Measurements from ENCODE around the gene EDA.
"Not testable (repeated sequence)": the region's sequence is repeated elsewhere in the genome, so short reads cannot be mapped to it uniquely, and the experiment has no call there.

The EDA gene

DNA sequence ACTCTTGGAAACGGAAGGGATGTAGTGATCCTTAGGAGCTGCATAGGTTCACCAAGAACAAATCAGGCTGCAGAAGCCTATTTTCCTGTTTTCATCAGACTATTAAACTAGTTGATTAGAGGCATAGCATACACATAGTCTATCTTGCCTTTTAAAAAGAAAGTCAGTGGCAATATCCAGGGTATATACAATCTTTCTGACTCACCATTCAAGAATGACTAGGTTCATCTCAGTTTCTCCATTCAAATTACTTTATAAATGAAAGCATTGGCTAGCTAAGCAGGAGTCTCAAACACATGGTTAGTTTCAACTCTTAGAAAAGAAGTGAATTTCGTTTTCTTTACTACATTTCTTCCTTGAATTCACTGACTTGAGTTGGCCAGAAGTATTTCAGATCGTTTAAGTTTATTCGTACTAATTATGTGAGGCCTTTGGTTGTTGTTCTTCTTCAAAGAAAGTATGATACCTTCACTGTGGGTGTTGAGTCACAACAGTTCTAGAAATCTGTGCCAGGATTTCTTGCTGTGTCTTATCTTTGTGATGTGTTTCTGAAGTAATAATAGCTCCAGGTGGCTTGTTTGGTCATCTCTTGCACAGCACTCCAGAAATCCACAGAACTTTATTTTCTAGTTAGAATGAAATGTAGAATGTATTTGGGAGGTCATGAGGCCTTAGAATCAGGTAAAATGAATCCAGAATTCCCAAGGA is 345.6 kb downstream of the EDA start:
- DNase-seq = no peak

DNA sequence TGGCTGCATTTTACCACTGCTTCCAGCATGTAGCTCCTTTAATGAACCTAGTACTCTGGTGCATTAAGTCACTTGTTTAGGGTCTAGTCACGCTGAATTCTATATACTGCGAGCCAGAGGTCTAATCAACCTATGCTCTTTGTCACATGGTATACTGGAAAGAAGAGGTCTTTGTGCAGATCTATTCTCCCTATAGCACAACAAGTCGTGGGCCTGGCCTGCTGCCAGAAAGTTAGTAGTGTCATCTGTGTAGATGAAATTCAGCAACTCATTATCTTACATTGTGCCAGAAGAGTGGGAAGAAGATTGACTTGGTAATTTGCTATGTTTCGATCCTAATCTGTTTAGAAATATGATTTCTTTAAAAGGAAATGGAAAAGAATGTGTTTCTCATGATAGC is 353.0 kb downstream of the EDA start:
- DNase-seq = no peak

DNA sequence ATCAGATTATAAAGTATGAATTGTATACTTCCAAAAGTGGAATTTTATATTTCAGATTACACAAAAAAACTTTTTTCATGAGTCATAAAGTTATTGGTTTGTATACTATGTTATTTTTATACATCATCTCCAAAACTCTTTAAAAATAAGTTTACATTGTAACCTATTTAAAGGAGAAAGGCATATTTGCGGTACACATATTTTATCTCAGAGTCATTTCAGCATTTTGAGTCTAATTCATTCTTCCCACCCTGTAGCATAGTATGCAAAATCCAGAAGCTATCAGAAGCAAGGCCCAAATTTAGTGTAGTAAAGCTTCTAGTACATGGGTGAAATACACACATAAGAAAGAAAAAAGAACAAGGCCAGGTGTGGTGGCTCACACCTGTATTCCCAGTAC is 353.5 kb downstream of the EDA start:
- DNase-seq = no peak

DNA sequence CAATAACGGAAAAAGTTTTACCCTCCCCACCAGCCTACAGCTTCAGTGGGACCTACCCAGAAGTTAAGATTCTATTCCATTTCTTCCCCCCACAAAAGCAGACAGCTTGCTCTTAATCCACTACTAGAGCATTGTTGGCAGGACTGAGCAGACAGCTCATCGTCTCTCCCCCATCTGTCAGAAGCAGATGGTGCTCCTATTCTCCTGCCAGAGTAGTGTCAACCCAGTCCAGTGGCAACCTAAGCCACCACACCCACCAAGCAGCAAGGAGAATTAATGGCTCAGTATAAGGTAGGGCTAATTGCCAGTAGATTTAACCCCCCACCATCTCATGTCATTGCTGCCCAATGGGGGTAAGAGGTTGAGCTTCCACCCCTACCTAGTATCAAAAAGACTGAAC is 371.8 kb downstream of the EDA start:
- DNase-seq = no peak

DNA sequence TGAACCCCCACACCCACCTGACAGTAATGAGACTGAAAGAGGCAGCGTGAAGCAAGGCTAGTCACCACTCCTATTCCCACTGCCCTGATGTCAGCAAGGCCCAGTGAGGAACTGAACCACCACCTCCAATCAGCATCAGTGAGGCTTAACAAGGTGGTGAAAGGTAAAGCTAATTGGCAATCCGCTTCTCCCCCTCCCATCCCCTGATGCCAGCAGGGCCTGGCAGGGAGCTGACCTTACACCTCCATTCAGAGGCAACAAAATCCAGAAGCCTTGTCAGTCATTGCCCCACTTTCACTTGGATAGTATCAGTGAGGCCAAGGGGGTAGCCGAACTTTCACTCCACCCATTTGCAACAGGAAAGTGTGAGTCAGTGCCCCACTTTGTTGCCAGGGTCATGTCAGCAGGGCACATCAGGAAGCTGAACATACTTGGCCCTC is 373.1 kb downstream of the EDA start:
- no peak for DNase-seq

DNA sequence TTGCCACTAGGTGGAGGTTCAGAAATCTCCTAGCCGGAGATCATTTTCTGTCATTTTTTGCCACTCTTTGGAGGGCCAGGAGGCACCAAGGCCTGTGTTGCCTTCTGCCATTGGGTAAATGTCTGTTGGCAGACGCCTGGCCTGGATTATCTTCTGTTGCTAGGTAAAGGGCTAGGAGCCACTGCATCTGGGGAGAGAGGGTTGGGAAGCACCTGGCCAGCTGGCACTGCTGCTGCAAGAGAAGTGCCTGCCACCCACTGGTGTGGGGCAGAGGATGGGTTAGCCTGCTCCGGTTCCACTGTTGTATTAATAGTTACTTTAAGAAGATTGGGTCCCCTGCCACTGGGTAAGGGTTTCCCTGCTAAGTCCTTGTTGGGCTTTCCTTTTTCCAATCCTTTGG is 375.8 kb downstream of the EDA start:
- DNase-seq = no peak

DNA sequence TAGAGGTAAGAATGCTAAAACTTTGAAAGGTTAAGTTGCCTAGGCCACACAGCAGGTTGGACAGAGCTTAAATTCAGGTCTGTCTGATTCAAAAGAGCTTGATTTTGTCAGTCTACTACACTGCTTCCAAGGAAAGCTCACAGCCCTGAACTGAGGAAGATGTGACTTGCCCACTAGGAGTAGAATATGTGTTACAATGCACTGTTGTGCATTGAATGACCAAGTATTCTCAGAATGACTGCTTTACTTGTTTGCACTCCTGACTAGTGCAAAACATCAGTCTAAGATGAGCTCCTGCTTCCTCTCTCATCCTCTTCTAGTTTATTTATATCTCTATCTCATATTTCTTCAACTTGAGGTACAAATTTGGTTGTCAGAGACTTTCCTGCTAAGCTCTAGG is 377.6 kb downstream of the EDA start:
- no peak for DNase-seq

DNA sequence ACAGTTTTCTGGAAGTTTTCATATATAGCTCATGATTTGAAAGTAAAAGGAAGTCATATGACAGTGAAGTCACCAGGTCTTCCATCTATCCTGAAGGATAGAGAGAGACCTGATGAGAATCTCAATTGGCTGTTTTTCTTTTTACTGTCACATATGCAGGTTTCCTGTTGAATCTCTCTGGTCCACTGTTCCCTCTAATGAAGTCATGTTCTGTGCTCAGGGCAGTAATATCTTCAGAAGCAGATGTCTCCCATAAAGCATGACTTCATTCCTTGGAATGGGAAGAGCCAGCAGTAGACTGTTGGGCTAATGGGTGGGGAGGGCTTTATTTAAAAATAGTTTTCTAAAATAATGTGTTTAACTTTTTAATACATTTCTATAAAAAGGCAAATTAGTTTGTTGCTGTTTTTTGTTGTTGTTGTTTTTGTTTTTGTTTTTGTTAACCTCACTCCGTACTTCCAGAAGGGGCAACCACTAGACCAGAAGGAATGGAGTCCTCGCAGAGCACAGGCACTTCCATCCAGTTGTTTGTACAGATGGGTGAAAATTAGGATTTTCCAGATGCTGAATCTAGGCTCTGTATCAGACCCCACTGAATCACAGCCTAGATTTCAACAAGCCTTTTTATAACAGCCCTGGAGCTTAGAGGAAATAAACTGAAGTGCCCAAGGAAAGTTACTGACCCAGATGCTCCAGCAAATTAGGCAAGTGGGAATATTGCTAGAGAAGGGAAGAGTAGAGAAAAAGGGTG is 379.6 kb downstream of the EDA start:
- no peak for DNase-seq

DNA sequence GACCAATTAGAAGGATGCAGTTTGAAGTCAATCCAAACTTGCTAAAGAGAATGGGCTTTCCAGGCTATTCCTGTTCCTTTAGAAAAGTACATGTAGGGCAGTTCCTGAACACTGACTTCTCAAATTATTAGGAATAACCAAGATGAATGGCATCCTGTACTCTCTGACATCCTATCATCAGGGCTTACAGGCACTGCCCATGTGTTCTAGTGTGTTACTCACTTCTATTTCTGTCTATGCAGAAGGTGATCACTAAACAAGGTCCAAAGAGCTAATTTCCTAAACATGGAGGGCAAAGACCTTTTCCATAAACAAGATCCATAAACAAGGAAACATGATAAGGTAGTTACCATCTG is 380.2 kb downstream of the EDA start:
- DNase-seq = no peak

DNA sequence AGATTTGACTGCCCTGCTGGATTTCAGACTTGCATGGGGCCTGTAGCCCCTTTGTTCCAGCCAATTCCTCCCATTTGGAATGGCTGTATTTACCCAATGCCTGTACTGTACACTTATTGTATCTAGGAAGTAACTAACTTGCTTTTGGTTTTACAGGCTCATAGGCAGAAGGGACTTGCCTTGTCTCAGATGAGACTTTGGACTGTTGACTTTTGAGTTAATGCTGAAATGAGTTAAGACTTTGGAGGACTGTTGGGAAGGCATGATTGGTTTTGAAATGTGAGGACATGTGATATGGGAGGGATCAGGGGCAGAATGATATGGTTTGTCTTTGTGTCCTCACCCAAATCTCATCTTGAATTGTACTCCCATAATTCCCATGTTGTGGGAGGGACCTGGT is 382.4 kb downstream of the EDA start:
- DNase-seq = not testable (repeated sequence)

DNA sequence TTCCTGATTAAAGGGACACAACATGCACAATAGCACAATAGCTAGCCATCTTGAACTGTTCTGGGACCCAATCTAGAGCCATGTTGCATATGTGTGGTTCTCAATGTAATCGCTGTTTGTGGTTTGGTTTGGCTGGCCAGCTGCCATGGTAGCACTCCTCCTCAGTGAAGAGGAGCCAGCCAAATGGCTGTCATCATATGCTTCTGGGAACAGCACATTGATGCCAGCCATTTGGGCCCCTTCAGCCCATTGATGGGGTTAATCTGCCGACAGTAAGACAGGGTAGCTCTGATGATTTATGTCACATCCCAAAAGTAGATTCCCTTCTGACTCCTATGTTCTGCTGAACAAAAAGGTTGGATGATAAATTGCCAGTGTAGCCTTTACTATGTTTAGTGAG is 385.4 kb downstream of the EDA start:
- peak; percentile 53 for DNase-seq

DNA sequence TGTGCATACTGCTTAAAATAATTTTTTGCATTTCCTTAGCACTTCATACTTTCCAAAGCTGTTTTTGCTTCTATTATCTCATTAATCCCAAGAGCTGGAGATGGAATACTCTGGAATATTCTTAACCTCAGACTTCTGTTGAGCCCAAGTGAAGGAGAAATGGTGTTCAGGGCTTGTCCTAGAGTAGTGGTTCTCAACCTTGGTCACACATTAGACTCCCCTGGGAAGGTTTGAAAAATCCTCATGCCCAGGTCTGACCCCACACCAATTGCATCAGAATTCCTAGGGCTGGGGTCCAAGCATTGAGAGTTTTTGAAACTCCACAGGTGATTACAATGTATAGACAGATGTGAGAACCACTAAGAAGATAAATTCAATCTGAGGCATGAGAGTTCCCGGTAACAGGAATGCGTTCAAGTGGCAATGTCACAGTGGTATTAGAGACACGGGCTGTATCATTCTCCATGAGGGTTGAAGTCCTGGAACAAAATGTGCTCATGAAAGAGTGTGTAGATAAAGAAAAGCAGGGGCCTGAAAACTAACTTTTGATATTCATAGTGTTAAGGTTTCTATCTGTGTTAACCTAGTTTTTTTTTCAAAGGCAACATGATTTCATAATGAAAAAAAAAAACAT is 385.9 kb downstream of the EDA start:
- no peak for DNase-seq

DNA sequence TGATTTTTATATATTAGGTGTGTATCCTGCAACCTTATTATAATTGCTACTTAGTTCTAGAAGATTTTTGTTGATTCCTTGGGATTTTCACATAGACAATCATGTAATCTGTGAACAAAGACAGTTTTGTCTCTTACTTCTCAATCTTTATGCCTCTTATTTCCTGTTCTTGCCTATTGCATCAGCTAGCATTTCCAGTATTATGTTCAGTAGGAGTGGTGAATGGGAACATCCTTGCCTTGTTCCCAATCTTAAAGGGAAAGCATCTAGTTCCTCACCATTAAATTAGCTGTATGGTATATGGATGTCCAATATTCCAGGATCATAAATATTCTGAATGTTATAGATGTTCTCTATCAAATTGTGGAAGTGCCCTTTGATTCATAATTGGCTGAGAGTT is 392.0 kb downstream of the EDA start:
- no peak for DNase-seq

DNA sequence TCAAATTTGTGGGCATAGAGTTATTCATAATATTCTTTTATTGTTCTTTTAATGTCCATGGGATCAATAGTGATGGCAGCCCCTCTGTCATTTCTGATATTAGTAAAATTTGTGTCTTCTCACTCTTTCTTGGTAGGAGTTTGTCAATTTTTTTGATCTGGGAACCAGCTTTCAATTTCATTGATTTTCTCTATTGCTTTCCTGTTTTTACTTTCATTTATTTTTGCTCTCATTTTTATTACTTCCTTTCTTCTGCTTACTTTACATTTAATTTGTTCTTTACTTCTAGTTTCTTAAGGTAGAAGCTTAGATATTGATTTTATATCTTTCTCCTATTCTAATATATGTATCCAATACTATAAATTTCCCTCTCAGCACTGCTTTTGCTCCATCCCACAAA is 393.1 kb downstream of the EDA start:
- no peak for DNase-seq

DNA sequence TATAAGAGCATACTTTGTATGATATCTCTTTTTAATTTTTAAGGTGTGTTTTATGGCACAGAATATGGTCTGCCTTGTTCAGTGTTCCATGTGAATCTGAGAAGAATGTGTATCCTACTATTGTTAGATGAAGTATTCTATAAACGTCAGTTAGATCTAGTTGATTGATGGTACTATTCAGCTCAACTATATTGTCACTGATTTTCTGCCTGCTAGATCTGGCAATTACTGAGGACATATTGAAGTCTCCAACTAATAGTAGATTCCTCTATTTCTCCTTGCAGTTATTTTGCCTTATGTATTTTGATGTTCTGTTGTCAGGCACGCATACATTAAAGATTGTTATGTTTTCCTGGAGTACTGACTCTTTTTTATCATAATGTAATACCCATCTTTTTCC is 394.1 kb downstream of the EDA start:
- DNase-seq = no peak

DNA sequence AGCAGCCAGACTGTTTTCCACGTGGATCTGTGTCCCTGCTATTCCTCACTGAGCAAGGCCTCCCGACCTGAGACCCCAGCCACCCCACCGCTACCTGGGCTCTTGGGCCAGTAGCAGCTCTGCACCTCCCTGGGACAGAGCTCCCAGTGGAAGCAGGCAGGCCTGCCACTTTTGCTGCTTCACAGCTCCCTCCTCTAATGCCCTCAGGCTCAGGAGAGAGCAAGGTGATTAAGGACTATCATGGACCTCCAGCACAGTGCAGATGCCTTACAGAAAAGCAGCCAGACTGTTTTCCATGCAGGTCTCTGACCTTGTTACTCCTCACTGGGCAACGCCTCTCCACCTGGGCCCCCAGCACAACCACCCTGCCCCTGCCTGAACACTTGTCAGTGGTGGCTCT is 396.8 kb downstream of the EDA start:
- DNase-seq = no peak

DNA sequence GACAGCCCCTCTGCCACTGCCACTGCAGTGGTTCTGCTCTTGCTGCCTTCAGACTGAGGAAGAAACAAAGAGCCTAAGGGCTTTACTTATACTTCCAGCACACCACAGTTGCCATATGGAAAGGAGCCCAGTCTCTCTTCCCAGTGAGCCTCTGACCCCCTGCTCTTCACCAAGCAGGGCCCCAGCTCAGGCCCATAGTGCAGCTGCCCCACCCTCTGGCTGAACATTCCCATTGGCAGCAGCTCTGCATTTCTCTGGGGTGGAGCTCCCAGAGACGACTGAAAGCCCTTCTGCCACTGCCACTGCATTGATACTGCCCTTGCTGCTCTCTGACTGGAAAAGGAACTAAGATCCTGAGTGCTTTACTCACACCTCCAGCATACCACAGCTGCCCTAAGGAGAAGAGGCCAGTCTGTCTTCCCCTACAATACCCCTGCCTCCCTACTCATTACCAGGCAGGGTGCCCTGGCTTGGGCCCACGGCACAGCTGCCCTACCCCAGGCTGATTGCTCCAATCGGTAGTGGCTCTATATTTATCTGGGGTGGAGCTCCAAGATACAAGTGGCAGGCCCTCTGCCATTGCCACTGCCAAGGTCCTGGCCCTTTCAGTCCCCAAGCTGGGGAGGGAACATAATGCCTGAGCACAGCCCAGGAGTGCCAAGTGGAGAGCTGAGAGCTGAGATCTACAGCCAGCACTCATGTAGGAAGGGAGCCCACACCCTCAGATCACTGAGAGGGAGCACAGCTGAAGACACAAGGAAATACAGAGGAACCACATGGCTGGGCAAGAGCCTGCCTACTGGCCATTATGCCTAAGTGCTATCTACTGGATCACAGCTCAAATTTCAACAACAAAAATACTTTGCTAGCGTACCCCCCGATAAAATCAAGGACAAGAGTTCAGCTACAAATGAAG is 397.8 kb downstream of the EDA start:
- DNase-seq = peak; percentile 5

DNA sequence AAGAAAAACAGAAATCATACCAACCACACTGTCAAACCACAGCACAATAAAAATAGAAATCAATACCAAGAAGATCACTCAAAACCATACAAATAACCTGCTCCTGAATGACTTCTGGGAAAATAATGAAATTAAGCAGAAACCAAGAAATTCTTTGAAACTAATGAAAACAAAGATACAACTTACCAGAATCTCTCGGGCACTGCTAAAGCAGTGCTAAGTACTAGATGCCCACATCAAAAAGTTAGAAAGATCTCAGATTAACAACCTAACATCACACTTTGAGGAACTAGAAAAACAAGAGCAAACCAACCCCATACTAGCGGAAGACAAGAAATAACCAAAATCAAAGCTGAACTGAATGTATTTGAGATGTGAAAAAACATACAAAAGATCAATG is 400.6 kb downstream of the EDA start:
- no peak for DNase-seq

DNA sequence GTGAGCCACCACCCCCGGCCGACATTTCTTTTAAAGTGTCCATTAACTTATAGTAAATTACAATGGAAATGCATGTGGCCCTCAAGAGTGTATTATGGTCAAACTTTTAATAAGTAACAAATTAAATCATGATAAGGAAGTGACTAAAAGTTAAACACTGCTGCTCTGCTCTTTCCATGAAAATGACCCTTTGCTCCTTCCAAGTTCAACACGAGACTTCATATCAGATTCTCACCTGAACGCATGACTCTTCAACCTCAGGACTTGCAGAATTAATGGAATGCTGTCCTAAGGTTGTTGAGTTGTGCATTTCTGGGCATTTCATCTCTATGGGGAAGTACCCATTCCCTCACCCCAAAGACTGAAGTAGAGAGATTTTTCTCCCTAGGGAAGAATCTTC is 406.7 kb downstream of the EDA start:
- DNase-seq = no peak

DNA sequence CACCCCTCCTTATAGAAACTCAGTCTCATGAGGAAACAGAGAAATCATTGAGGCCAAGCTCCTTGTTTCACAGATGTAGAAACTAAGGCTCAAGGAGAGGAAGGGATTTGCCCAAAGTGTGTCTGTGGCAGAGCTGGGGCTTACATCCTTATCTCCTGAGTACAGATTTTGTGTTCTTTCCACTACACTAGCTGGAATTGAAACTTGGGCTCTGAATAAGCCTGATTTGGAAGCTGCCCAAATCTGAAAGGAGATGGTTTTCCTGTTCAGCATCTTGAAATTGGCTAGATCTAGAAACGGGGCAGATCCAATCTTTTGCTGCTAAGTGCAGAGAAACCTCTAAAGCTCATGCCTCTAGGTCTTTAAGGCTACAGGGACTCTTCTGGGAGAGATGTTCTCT is 409.6 kb downstream of the EDA start:
- peak; percentile 44 for DNase-seq

DNA sequence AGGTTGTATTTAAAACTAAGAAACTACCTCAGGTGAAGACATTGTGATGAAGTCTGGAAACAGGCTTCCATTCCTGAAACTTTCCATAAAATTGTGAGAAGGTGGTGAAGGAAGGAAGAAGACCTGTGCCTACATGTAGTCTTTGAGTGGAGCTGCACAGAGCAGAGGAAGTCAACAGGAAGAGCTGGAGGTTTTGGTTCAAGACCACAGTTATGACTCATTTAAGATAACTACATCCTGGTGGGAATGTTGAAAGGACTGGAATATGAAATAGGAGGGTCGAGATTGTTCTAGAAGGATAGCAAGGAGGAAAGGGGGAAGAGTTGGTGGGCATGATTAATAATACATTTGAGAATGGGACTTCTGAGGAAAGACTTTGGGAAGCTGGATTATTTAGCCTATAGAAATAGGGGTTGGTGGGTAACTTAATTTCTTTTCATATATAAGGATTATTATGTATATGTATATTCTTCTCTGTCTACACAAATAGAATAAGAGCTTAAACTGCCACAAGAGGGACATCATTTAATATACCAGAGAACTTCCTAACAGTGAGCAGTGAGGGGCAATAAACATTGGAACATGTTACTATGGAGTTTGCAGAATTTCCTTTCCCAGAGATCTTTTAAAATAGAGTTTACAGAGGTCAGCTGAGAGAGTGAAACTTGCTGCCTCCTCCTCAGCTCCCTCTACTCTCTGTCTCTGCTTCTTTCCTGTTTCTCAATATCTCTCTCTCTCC is 410.4 kb downstream of the EDA start:
- peak; percentile 31 for DNase-seq

DNA sequence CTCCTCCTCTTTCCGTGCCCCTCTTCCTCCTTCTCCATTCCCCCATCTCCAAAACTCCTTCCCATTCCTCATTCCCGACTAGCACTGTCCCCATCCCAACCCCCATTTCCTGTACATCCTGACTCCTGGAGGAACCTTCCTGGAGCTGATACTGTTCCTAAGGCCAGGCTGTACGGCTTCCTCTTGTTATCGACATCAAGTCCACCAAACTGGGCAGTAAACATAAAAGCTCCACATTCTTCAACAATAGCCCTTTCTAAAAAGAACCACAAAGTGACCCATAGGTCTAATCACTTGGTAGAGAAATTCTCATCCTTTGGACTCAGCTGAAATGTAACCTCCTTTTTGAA is 410.9 kb downstream of the EDA start:
- no peak for DNase-seq

DNA sequence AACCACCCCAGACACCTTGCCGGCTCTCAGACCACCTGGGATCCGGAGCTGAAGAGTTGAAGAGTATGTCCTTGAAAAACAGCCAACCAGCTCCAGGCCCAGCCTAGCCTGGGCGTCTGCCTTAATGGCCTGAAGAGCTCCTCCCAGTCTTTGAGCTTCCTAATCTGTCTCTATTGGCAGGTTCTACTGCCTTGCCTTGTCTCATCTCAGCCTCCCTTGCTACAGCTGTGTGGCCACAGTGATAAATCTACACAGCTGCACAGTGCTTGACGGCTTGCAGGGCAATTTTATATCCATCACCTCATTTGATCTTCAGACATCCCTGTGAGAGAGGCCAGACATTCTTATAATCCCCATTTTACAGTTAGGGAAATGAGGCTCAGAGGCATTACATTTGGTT is 413.9 kb downstream of the EDA start:
- no peak for DNase-seq

All from fibroblast of upper back skin (primary cell).